Measurements from ENCODE around the gene STRAP. TPM values are rescaled to one million over a fixed set of nuclear protein-coding genes. Genes with fewer than 3 reads are reported as not detected.

Gene STRAP
- total and polyA plus RNA-seq, 2 of the 4 experiments (the other 2 are of a cell fraction): 82.1 to 98.1 TPM

GRCh38 chr12:15942475-15942874 lies 60.3 kb downstream of the STRAP start:
- H2BK15ac ChIP-seq (ENCODE audit: low read depth, low read length): no peak overlapping the region
- POLR2A ChIA-PET (ENCODE audit: unreplicated experiment): no interaction called here
- CTCF ChIA-PET: interaction anchor here (1.7 kb wide), 1 partner anchor 27 kb away, joined by 5 read pairs; no protein-coding TSS in a partner anchor
- H3K27me3 ChIP-seq (ENCODE audit: control insufficient read depth, insufficient read depth, low read length): no peaks in the 10 kb centered on the region
- H2BK120ac ChIP-seq (ENCODE audit: low read depth, low read length): no peak overlapping the region
- H2AK9ac ChIP-seq (replicated peaks; ENCODE audit: low read depth, low read length, poor library complexity): no peak overlapping the region
- intact Hi-C loops (cut with micrococcal nuclease) (no loop called here), dilution Hi-C loops (cut with HindIII; ENCODE audit: low sequenced_read_pairs, unreplicated experiment) (no loop called here), in situ Hi-C loops (cut with MboI; ENCODE audit: low sequenced_read_pairs) (no loop called here)
- no peak overlapping the region for H2BK5ac ChIP-seq (ENCODE audit: low read depth, low read length, poor library complexity, severe bottlenecking)
- DNase-seq: no peak
- H3K56ac ChIP-seq (ENCODE audit: extremely low read depth, insufficient read depth, low read length): no peak overlapping the region
- H3K14ac ChIP-seq (replicated peaks; ENCODE audit: low read depth, low read length): no peak overlapping the region
- H3K23ac ChIP-seq (ENCODE audit: low read depth, low read length): no peak overlapping the region
- no peaks in the 10 kb centered on the region for H3K4me1 ChIP-seq (ENCODE audit: control insufficient read depth, insufficient read depth, low read length)
- H2AK5ac ChIP-seq (ENCODE audit: low read depth, low read length): no peak overlapping the region
- H3K36me3 ChIP-seq (ENCODE audit: control insufficient read depth, insufficient read depth, low read length): 0 out of 2 replicates have a peak, but pooled peaks cover 2% of the 10 kb centered on the region
- H3K4me3 ChIP-seq (ENCODE audit: insufficient read depth, low read depth, low read length): no peak overlapping the region
- no peak overlapping the region for H4K5ac ChIP-seq (ENCODE audit: low read depth, low read length)
- no TSS peak for BruUV-seq (replicated peaks)
- H4K20me1 ChIP-seq (ENCODE audit: insufficient read depth, low read length): no peaks in the 10 kb centered on the region; the same call in 1 of the 2 replicates
- no peaks in the 10 kb centered on the region for H3K9me1 ChIP-seq (ENCODE audit: insufficient read depth, low read length)
- no peak overlapping the region for H4K91ac ChIP-seq (ENCODE audit: insufficient read depth, low read depth, low read length)
- H3K4ac ChIP-seq (ENCODE audit: low read depth, low read length): no peak overlapping the region
- no peak for TF ChIP-seq MXI1 (IDR thresholded peaks at IDR 0.05; ENCODE audit: borderline replicate concordance, low read depth, low read length)
- no peak for TF ChIP-seq FOS (IDR thresholded peaks at IDR 0.05; ENCODE audit: low read depth, low read length)
- no peak for TF ChIP-seq RFX5 (IDR thresholded peaks at IDR 0.05; ENCODE audit: low read depth, low read length)
- no peak for TF ChIP-seq MAFK (IDR thresholded peaks at IDR 0.05; ENCODE audit: low read depth, low read length)
- TF ChIP-seq BHLHE40 (IDR thresholded peaks at IDR 0.05; ENCODE audit: low read depth, low read length): no peak
- no peak for TF ChIP-seq RAD21 (IDR thresholded peaks at IDR 0.05; ENCODE audit: low read length)
- no peak for TF ChIP-seq MAZ (IDR thresholded peaks at IDR 0.05; ENCODE audit: borderline replicate concordance, low read depth, low read length)
- no peak for TF ChIP-seq RCOR1 (IDR thresholded peaks at IDR 0.05; ENCODE audit: insufficient replicate concordance, low read length)
- TF ChIP-seq SMC3 (IDR thresholded peaks at IDR 0.05; ENCODE audit: low read depth, low read length): no peak
- TF ChIP-seq CTCF (conservative IDR thresholded peaks at IDR 0.05; ENCODE audit: low read depth, low read length): no peak
- no peak for TF ChIP-seq NFE2L2 (IDR thresholded peaks at IDR 0.05; ENCODE audit: low read depth, low read length)
- TF ChIP-seq ELK1 (IDR thresholded peaks at IDR 0.05; ENCODE audit: borderline replicate concordance, low read depth, low read length): no peak
- TF ChIP-seq, protein P1, sequence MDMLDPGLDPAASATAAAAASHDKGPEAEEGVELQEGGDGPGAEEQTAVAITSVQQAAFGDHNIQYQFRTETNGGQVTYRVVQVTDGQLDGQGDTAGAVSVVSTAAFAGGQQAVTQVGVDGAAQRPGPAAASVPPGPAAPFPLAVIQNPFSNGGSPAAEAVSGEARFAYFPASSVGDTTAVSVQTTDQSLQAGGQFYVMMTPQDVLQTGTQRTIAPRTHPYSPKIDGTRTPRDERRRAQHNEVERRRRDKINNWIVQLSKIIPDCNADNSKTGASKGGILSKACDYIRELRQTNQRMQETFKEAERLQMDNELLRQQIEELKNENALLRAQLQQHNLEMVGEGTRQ (IDR thresholded peaks at IDR 0.05; ENCODE audit: low read depth, low read length): no peak
- TF ChIP-seq POLR2A (IDR thresholded peaks at IDR 0.05; ENCODE audit: low read depth, low read length): no peak
- TF ChIP-seq CHD1 (IDR thresholded peaks at IDR 0.05; ENCODE audit: low read depth, low read length): no peak
- no peak for TF ChIP-seq CEBPB (IDR thresholded peaks at IDR 0.05; ENCODE audit: low read depth, low read length)
- no peak overlapping the region for H3K27ac ChIP-seq (ENCODE audit: insufficient read depth, low read length)
- H3K4me2 ChIP-seq (ENCODE audit: low read depth, low read length): no peak overlapping the region
- H3K9me3 ChIP-seq (ENCODE audit: control insufficient read depth, insufficient read depth, low read length): peaks cover 4% of the 10 kb centered on the region
- H3K18ac ChIP-seq (ENCODE audit: low read depth, low read length): no peak overlapping the region
- peak; percentile 51 for ATAC-seq (ENCODE audit: low read depth)
- no peak overlapping the region for H2BK20ac ChIP-seq (ENCODE audit: low read depth, low read length)
- H4K8ac ChIP-seq (ENCODE audit: low read depth in 2 of 2, low read length in 2 of 2): no peak overlapping the region
- H3K9ac ChIP-seq (ENCODE audit: low read depth, low read length): no peak overlapping the region
- peaks cover 16 to 27% of the 10 kb centered on the region in 2 experiments for H3K79me1 ChIP-seq (ENCODE audit: low read depth in 1 of 2, low read length in 2 of 2)
- H2AFZ ChIP-seq (replicated peaks; ENCODE audit: low read length, poor library complexity): no peak overlapping the region
- WGBS, 2 experiments (ENCODE audit: extremely low coverage in 2 of 2, insufficient read length in 1 of 2): 100% methylated on average over 3 of the region's 5 CpGs; no CpG with 5 or more reads in 1 of the 2 experiments

All from IMR-90 (cell line).